ENCODE measurements around the gene PFKP.

DNA sequence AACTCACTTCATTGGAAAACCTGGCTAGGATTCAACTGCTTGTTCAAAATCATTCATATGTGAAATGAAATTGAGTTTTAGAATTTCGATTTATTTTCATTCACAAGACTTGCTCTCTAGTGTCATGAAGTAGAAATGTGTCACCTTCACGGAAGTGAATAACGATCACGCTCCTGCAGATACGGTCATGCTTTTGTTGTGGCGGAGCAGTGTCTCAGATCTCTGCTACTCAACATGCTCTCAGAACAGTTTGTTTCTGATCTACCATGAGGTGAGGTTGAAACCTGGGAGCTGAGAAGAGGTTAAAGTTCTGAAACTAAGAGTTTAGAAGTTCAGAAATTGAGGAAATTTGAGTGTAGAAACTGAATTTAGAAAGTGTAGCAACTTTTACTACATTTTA, 119.0 kb downstream of the PFKP start:
- TF ChIP-seq POLR2A (IDR thresholded peaks at IDR 0.05; ENCODE audit: low read depth, low read length), result no peak
- TF ChIP-seq POU2F2 (IDR thresholded peaks at IDR 0.05; ENCODE audit: low read depth, low read length), result no peak
- TF ChIP-seq TAF1 (IDR thresholded peaks at IDR 0.05; ENCODE audit: low read depth, low read length), result no peak

All from GM12891 (cell line).